Mucosa of gallbladder (tissue), 1 donor: ENCODE measurements around the gene CARMIL3. TPM values are rescaled to one million over a fixed set of nuclear protein-coding genes. Genes with fewer than 3 reads are reported as not detected.
"Not testable (repeated sequence)": the region's sequence is repeated elsewhere in the genome, so short reads cannot be mapped to it uniquely, and the experiment has no call there.

Experiments used
- DNase-seq: peaks from one replicate; pipeline ENCODE4 v3.0.0-alpha.2; 2020; ENCODE audit warnings: low spot score
- total RNA-seq: library from RNA; stranded (reverse); gene quantifications from one replicate; pipeline ENCODE4 v1.2.1, GENCODE V29; 2021
- donor health status: DM: no; HTN: no; CAD: no.

CARMIL3 gene
- total RNA-seq, 1 donor from 2014 or later, result 1.6 TPM

- DNase-seq, result not testable (repeated sequence)
Measured at GRCh38 chr14:24036963-24037657, 14.7 kb upstream of the CARMIL3 start.

GRCh38 chr14:24037658-24038037 lies 14.2 kb upstream of the CARMIL3 start:
- no peak for DNase-seq

GRCh38 chr14:24038686-24039085 lies 13.1 kb upstream of the CARMIL3 start:
- no peak for DNase-seq

GRCh38 chr14:24040692-24041091 lies 11.1 kb upstream of the CARMIL3 start:
- no peak for DNase-seq

GRCh38 chr14:24042746-24043145 lies 9.1 kb upstream of the CARMIL3 start:
- no peak for DNase-seq

GRCh38 chr14:24049002-24049401 lies 2.8 kb upstream of the CARMIL3 start:
- not testable (repeated sequence) for DNase-seq

- DNase-seq, result not testable (repeated sequence)
Measured at GRCh38 chr14:24050753-24051152, 1.1 kb upstream of the CARMIL3 start.

GRCh38 chr14:24051176-24051788 lies 527 bp upstream of the CARMIL3 start:
- DNase-seq, result no peak

- no peak for DNase-seq
Measured at GRCh38 chr14:24052656-24053547, 1.1 kb downstream of the CARMIL3 start.

GRCh38 chr14:24053548-24054323 lies 1.9 kb downstream of the CARMIL3 start:
- DNase-seq, result no peak

- no peak for DNase-seq
Measured at GRCh38 chr14:24054324-24054641, 2.5 kb downstream of the CARMIL3 start.

- no peak for DNase-seq
Measured at GRCh38 chr14:24054646-24055045, 2.8 kb downstream of the CARMIL3 start.

- DNase-seq, result no peak
Measured at GRCh38 chr14:24055971-24056799, 4.4 kb downstream of the CARMIL3 start.

- no peak for DNase-seq
Measured at GRCh38 chr14:24056800-24057184, 5.0 kb downstream of the CARMIL3 start.

- DNase-seq, result no peak
Measured at GRCh38 chr14:24057271-24057670, 5.5 kb downstream of the CARMIL3 start.

GRCh38 chr14:24057867-24058259 lies 6.1 kb downstream of the CARMIL3 start:
- no peak for DNase-seq

- peak; percentile 47 for DNase-seq
Measured at GRCh38 chr14:24058260-24058950, 6.6 kb downstream of the CARMIL3 start.

GRCh38 chr14:24058951-24059475 lies 7.2 kb downstream of the CARMIL3 start:
- no peak for DNase-seq

GRCh38 chr14:24059841-24060388 lies 8.1 kb downstream of the CARMIL3 start:
- DNase-seq, result no peak

- DNase-seq, result no peak
Measured at GRCh38 chr14:24060443-24060842, 8.6 kb downstream of the CARMIL3 start.
